Testis (tissue), 2 donors: ENCODE data around the gene ANKRD2.

Experiments
- POLR2A ChIP-seq: fragments of 450-650 bp; IDR thresholded peaks from one replicate; pipeline ENCODE4 v1.6.1; 2017; ENCODE audit warnings: antibody characterized with exemption, mild to moderate bottlenecking, moderate library complexity
- TF ChIP-seq, protein P1 (sequence below), 3 experiments: fragments of 450-650 bp in 2 of 3; fragments of 200-600 bp in 1 of 3; sonication (generic) in 1 of 3; IDR thresholded peaks; one replicate each; pipeline ENCODE4 v1.5.1; 2016 to 2019; ENCODE audit warnings: antibody characterized with exemption in 3 of 3, mild to moderate bottlenecking in 2 of 3, moderate library complexity in 1 of 3

DNA sequence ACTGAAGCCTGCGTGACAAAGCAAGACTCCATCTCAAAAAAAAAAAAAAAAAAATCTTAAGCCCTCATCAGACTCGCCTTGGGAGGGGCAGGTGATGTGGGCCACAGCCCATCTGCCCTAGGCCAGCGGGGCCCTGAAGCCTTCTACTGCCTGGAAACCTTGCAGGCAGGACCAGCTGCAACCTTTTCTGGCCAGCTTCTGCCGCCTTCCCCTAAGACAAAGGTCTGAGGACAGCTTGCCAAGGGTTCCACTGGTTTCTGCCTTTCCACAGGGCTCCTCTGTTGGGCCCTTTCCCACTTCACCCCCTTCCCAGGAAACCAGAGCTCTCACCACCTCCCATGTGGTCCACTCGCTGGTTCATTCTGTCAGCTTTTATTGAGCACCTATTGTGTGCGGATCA is 38.7 kb upstream of the ANKRD2 start:
- TF ChIP-seq POLR2A: no peak
- TF ChIP-seq, protein P1, sequence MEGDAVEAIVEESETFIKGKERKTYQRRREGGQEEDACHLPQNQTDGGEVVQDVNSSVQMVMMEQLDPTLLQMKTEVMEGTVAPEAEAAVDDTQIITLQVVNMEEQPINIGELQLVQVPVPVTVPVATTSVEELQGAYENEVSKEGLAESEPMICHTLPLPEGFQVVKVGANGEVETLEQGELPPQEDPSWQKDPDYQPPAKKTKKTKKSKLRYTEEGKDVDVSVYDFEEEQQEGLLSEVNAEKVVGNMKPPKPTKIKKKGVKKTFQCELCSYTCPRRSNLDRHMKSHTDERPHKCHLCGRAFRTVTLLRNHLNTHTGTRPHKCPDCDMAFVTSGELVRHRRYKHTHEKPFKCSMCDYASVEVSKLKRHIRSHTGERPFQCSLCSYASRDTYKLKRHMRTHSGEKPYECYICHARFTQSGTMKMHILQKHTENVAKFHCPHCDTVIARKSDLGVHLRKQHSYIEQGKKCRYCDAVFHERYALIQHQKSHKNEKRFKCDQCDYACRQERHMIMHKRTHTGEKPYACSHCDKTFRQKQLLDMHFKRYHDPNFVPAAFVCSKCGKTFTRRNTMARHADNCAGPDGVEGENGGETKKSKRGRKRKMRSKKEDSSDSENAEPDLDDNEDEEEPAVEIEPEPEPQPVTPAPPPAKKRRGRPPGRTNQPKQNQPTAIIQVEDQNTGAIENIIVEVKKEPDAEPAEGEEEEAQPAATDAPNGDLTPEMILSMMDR (IDR thresholded peaks at IDR 0.05): no peak
